GM13976 (cell line): ENCODE results near the gene ATN1.

Source experiments
- DNase-seq: peaks from one replicate; pipeline ENCODE4 v3.0.0; 2012; ENCODE audit warnings: low spot score
- in situ Hi-C: fragments of 300-500 bp; cut with MboI; formaldehyde crosslinking; loops from one replicate; pipeline ENCODE4 v1.12.0; 2022; ENCODE audit warnings: low sequenced_read_pairs, mixed read lengths, inconsistent platforms; ENCODE audit not compliant: unreplicated experiment
- TF ChIP-seq, protein P1 (sequence below): IDR thresholded peaks from 2 replicates; pipeline ENCODE4 v1.5.1; 2012; ENCODE audit warnings: borderline replicate concordance, mild to moderate bottlenecking; ENCODE audit not compliant: insufficient read depth; ENCODE audit errors: extremely low read depth, missing control alignments, control extremely low read depth

ATN1 gene

DNA sequence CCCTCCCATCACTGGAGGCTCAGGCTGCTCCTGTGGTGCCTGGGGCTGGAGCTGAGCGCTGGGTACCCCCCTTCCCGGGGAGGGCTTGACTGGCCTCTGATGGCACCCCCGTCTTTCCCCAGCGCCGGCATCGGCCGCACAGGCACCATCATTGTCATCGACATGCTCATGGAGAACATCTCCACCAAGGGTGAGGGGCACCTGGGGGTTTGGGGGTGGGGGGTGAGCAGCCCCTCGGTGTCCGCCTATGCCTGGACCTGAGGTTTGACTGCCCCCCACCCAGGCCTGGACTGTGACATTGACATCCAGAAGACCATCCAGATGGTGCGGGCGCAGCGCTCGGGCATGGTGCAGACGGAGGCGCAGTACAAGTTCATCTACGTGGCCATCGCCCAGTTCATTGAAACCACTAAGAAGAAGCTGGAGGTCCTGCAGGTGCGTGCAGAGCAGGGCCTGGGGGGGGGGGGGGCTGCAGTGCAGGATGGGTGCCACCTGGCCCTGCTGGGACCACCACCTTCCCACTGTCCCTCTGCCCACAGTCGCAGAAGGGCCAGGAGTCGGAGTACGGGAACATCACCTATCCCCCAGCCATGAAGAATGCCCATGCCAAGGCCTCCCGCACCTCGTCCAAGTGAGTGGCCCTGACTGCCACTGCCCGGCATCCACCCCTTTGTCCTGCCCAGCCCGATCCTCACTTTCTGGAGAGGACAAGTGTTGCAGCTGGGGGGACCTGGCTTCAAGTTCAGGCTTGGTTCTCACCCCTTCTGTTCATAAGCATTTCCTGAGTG lies 32.2 kb downstream of the ATN1 start:
- DNase-seq: no peak
- in situ Hi-C loops: no loop called here
- TF ChIP-seq, protein P1, sequence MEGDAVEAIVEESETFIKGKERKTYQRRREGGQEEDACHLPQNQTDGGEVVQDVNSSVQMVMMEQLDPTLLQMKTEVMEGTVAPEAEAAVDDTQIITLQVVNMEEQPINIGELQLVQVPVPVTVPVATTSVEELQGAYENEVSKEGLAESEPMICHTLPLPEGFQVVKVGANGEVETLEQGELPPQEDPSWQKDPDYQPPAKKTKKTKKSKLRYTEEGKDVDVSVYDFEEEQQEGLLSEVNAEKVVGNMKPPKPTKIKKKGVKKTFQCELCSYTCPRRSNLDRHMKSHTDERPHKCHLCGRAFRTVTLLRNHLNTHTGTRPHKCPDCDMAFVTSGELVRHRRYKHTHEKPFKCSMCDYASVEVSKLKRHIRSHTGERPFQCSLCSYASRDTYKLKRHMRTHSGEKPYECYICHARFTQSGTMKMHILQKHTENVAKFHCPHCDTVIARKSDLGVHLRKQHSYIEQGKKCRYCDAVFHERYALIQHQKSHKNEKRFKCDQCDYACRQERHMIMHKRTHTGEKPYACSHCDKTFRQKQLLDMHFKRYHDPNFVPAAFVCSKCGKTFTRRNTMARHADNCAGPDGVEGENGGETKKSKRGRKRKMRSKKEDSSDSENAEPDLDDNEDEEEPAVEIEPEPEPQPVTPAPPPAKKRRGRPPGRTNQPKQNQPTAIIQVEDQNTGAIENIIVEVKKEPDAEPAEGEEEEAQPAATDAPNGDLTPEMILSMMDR: no peak

DNA sequence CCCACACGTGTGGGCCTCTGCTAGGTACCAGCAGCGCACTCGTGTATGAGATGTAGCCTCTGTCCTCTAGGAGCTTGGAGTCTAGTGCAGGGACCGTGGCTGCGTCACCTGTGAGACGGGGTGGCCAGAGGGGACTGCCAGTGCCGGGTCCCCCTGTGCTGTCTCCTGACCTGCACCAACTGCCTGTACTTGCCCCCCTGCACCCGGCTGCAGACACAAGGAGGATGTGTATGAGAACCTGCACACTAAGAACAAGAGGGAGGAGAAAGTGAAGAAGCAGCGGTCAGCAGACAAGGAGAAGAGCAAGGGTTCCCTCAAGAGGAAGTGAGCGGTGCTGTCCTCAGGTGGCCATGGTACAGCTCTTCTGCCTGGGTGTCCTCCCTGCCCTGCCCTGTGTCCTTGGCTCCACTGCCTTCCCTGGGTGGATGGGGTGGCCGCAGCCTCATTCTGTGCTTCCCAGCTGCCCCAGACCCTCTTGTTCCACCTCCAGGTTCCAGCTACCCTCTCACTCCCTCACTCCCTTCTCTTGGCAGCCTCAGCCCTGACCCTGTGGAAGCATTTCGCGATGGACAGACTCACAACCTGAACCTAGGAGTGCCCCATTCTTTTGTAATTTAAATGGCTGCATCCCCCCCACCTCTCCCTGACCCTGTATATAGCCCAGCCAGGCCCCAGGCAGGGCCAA lies 33.0 kb downstream of the ATN1 start:
- peak; percentile 68 for DNase-seq
- TF ChIP-seq, protein P1: peak; percentile 62
- in situ Hi-C loops: no loop called here

DNA sequence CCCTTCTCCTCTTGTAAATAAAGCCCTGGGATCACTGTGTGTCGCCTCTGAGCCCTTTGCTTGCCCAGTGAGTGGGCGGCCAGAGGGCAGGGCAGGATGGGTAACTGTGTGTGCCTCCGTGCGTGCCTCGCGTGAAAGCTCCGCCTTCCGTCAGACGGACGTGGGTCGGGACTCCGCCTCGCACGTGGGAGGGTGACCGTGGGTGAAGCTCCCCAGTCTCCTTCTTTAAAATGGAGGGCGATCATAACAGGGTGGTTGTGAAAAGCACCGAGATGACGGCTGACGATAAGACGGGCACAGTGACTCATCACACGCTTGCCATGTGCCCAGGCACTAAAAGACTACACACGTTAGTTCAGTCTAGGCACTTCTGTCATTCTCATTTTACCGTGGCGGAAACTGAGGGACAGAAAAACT lies 33.5 kb downstream of the ATN1 start:
- DNase-seq: peak; percentile 65
- TF ChIP-seq, protein P1: no peak
- in situ Hi-C loops: no loop called here

DNA sequence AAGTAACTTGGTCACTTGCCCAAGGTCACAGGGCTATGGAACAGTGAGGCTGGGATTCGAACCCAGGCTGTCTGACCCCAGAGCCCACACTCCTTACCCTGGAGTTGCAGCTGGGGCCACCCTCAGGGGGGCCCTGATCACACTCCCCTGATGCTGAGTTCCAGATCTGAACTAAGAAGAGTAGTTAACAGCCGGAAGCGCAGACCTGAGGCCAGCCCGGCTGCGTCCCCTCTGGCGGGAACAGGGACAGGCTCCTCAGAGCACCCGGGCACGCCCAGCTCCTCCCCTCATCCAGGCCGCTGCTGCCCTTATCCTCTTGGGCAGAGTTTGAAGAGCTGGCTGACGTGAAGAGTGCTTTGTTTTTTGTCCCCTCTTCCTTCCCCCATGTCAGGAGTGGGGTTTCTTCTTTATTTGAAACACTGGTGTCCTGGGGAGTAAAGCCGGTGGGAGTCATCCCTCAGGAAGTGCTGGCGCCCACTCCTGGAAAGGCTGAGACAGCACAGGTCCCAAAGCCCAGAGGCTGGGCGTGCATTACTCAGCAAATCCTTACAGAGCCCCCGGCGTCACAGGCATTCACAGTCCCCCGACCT lies 34.0 kb downstream of the ATN1 start:
- TF ChIP-seq, protein P1: peak; percentile 12
- peak; percentile 72 for DNase-seq
- in situ Hi-C loops: no loop called here

DNA sequence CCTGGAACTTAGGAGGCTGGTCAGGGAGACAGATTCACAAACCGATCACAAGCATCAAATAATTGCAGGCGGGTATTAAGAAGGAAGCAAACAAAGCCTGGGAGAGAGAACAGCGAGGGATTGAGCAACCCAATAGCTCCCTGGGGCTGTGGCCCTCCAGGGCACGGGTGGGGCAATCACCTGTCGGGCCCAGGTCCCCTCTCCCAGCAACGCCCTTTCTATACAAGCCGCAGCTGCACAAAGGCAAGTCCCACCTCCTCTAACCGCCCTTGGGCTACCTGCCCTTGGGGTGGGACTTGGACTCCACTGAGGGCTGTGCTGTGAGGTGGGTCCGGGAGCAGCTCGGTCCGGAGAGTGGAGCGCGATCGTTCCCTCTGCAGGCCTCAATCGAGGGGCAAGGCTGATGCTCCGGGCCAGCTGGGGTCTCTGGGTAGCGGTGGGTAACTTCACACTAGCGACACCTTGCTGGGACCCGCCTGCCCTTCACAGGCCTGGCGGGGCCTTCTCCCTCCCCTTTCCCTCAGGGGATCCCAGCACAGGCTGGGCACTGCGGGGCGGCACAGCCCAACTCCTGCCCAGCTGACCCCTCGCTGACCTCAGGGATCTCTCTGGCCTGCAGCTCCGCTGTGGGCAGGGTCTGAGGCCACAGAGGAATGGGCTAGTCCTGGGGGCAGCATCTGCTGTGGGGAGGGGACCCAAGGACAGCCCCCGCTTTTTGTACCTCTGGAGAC lies 34.7 kb downstream of the ATN1 start:
- TF ChIP-seq, protein P1: no peak
- DNase-seq: no peak

DNA sequence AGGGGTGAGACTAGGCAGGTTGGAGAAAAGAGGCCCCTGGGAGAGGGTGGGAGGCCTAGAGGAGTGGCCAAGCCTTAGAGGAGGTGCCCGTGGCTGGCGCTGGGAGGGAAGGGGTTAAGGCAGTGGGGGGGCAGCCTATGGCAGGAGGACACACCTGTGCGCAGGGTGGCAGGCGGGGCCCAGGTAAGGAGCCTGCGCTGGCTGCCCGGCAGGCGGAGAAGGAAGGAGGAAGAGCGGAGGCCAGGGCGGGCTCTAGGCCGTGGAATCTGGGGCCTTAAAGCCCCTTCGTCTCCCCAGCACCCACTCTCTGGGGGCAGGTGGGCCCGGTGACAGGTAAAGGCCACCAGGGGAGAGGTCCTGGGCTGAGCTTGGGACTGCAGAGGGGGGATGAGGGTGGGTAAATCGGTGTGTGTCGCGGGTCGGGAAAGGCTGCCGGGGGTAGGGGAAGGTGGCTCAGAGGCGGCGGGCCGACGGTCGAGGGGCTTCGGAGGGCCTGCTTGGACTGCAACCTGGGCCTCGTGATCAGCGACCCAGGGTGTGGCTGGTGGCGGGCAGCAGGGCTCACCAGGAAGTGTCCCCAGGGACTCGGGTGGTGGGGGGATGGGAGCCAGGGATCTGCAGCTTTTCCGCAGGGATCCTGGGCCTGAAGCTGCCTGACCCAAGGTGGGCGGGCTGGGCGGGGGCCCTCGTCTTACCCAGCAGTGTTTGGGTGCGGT lies 35.4 kb downstream of the ATN1 start:
- in situ Hi-C loops: no loop called here
- TF ChIP-seq, protein P1: no peak
- DNase-seq: peak; percentile 28

More for the DNA sequence above, 34.7 kb downstream of the ATN1 start:
- in situ Hi-C loops: no loop called here
